Neural cell (in vitro differentiated cells): ENCODE data around the gene CNFN. TPM values are rescaled to one million over a fixed set of nuclear protein-coding genes. Genes with fewer than 3 reads are reported as not detected.

Source experiments
- H2AFZ ChIP-seq: fragments of 200-600, 300-800 bp; sonication (generic), shearing (Covaris generic); 2 replicates; pipeline ENCODE4 v1.6.0; 2014; ENCODE audit warnings: low read depth, mild to moderate bottlenecking, antibody characterized with exemption, low read length, moderate library complexity
- H3F3A ChIP-seq: fragments of 200-600 bp; shearing (Covaris generic); 2 replicates; pipeline ENCODE4 v1.6.1; 2016; ENCODE audit warnings: mild to moderate bottlenecking, moderate library complexity, mixed read lengths, antibody characterized with exemption, low read length; ENCODE audit not compliant: insufficient read depth, poor library complexity, severe bottlenecking
- H3K27ac ChIP-seq: fragments of 200-600, 300-800 bp; sonication (generic), shearing (Covaris generic); 2 replicates; pipeline ENCODE4 v1.5.1; 2014; ENCODE audit warnings: mild to moderate bottlenecking, low read length, moderate library complexity
- H3K27me3 ChIP-seq: fragments of 300-800, 200-600 bp; sonication (generic), shearing (Covaris generic); 2 replicates; pipeline ENCODE4 v1.6.0; 2014; ENCODE audit warnings: mild to moderate bottlenecking, low read depth, low read length, moderate library complexity; ENCODE audit not compliant: insufficient read depth
- H3K36me3 ChIP-seq: fragments of 300-800, 200-600 bp; sonication (generic), shearing (Covaris generic); 2 replicates; pipeline ENCODE4 v1.5.1; 2014; ENCODE audit warnings: mild to moderate bottlenecking, antibody characterized with exemption, low read length, moderate library complexity; ENCODE audit not compliant: insufficient read depth
- H3K4me2 ChIP-seq: fragments of 300-800, 200-600 bp; sonication (generic), shearing (Covaris generic); 2 replicates; pipeline ENCODE4 v1.6.0; 2014; ENCODE audit warnings: mild to moderate bottlenecking, low read length
- H3K4me3 ChIP-seq: fragments of 300-800, 200-600 bp; sonication (generic), shearing (Covaris generic); 2 replicates; pipeline ENCODE4 v1.5.1; 2014; ENCODE audit warnings: mild to moderate bottlenecking, low read length, moderate library complexity
- H3K79me2 ChIP-seq: fragments of 200-600 bp; shearing (Covaris generic); replicated peaks from 2 replicates; pipeline ENCODE4 v1.6.0; 2014; ENCODE audit warnings: mild to moderate bottlenecking, low read length, moderate library complexity; ENCODE audit not compliant: insufficient read depth
- H3K9ac ChIP-seq: fragments of 300-800, 200-600 bp; sonication (generic), shearing (Covaris generic); 2 replicates; pipeline ENCODE4 v1.6.1; 2016; ENCODE audit warnings: mild to moderate bottlenecking, low read length, mixed read lengths
- H3K9me2 ChIP-seq: fragments of 200-600 bp; shearing (Covaris generic); 2 replicates; pipeline ENCODE4 v1.6.1; 2016; ENCODE audit warnings: mild to moderate bottlenecking, low read length, mixed read lengths; ENCODE audit not compliant: insufficient read depth
- H3K9me3 ChIP-seq: fragments of 200-600, 300-800 bp; sonication (generic), shearing (Covaris generic); 2 replicates; pipeline ENCODE4 v1.6.1; 2016; ENCODE audit warnings: mild to moderate bottlenecking, mixed run types, low read length, moderate library complexity, mixed read lengths
- H4K20me1 ChIP-seq: fragments of 200-600 bp; shearing (Covaris generic); 2 replicates; pipeline ENCODE4 v1.6.1; 2016; ENCODE audit warnings: mild to moderate bottlenecking, mixed run types; ENCODE audit not compliant: insufficient read depth
- CTCF ChIP-seq: fragments of 450-650 bp; IDR thresholded peaks from 2 replicates; pipeline ENCODE4 v1.5.1; 2014; ENCODE audit warnings: antibody characterized with exemption, mild to moderate bottlenecking, moderate library complexity; ENCODE audit not compliant: poor library complexity, severe bottlenecking
- EP300 ChIP-seq: fragments of 450-650 bp; conservative IDR thresholded peaks from 2 replicates; pipeline ENCODE4 v1.6.1; 2014; ENCODE audit warnings: antibody characterized with exemption, mild to moderate bottlenecking, moderate library complexity; ENCODE audit not compliant: poor library complexity, severe bottlenecking
- EZH2 ChIP-seq: fragments of 200-600, 300-800 bp; shearing (Covaris generic), sonication (generic); IDR thresholded peaks from 2 replicates; pipeline ENCODE4 v1.6.1; 2014; ENCODE audit warnings: antibody characterized with exemption, low read length, borderline replicate concordance, mild to moderate bottlenecking; ENCODE audit not compliant: insufficient read depth, poor library complexity, severe bottlenecking
- MXI1 ChIP-seq: fragments of 450-650 bp; conservative IDR thresholded peaks from 2 replicates; pipeline ENCODE4 v1.6.1; 2014; ENCODE audit warnings: antibody characterized with exemption, mild to moderate bottlenecking; ENCODE audit not compliant: poor library complexity, severe bottlenecking
- POLR2AphosphoS5 ChIP-seq: IDR thresholded peaks from 2 replicates; pipeline ENCODE4 v1.6.1; 2012
- RAD21 ChIP-seq: fragments of 450-650 bp; conservative IDR thresholded peaks from 2 replicates; pipeline ENCODE4 v1.6.1; 2014; ENCODE audit warnings: antibody characterized with exemption, mild to moderate bottlenecking, moderate library complexity
- REST ChIP-seq: IDR thresholded peaks from 2 replicates; pipeline ENCODE4 v1.6.1; 2012; ENCODE audit warnings: borderline replicate concordance
- SMC3 ChIP-seq: fragments of 450-650 bp; conservative IDR thresholded peaks from 2 replicates; pipeline ENCODE4 v1.6.1; 2014; ENCODE audit warnings: antibody characterized with exemption, mild to moderate bottlenecking, moderate library complexity; ENCODE audit not compliant: poor library complexity
- TAF1 ChIP-seq: IDR thresholded peaks from 2 replicates; pipeline ENCODE4 v1.6.1; 2012; ENCODE audit warnings: low read depth
- polyA plus RNA-seq: library from polyadenylated mRNA; depleted of rRNA; stranded (reverse); fragments of >200 nt; gene quantifications from 2 replicates; pipeline ENCODE4 v1.2.3, GENCODE V29; 2014

Gene CNFN
- polyA plus RNA-seq, 1 donor from 2014 or later = not detected

GRCh38 chr19:42400404-42400803 lies 10.3 kb upstream of the CNFN start:
- H3K27me3 ChIP-seq = no peaks in the 10 kb centered on the region
- H3K9ac ChIP-seq = no peak overlapping the region
- H3F3A ChIP-seq = no peaks in the 10 kb centered on the region
- no peaks in the 10 kb centered on the region for H4K20me1 ChIP-seq
- peaks cover 8% of the 10 kb centered on the region for H3K79me2 ChIP-seq
- H3K36me3 ChIP-seq = no peaks in the 10 kb centered on the region
- H3K4me3 ChIP-seq = no peak overlapping the region
- TF ChIP-seq REST = no peak
- no peak for TF ChIP-seq EP300
- no peak for TF ChIP-seq EZH2
- TF ChIP-seq SMC3 = no peak
- TF ChIP-seq RAD21 = no peak
- no peak for TF ChIP-seq TAF1
- TF ChIP-seq POLR2AphosphoS5 = no peak
- no peak for TF ChIP-seq MXI1
- no peak for TF ChIP-seq CTCF
- no peak overlapping the region for H3K27ac ChIP-seq
- no peak overlapping the region for H2AFZ ChIP-seq
- H3K9me2 ChIP-seq = no peaks in the 10 kb centered on the region
- H3K9me3 ChIP-seq = no peaks in the 10 kb centered on the region
- no peak overlapping the region for H3K4me2 ChIP-seq

GRCh38 chr19:42397263-42398166 lies 7.4 kb upstream of the CNFN start:
- H2AFZ ChIP-seq = peak overlapping the region; percentile 53
- no peaks in the 10 kb centered on the region for H3K9me2 ChIP-seq
- H3F3A ChIP-seq = no peaks in the 10 kb centered on the region
- TF ChIP-seq EZH2 (no peak), SMC3 (peak; percentile 0)
- no peaks in the 10 kb centered on the region for H3K9me3 ChIP-seq
- H3K27ac ChIP-seq = peak overlapping the region; percentile 73
- H3K36me3 ChIP-seq = no peaks in the 10 kb centered on the region
- H3K4me3 ChIP-seq = peak overlapping the region; percentile 69
- peaks cover 8% of the 10 kb centered on the region for H3K79me2 ChIP-seq
- H4K20me1 ChIP-seq = no peaks in the 10 kb centered on the region
- peak overlapping the region; percentile 79 for H3K9ac ChIP-seq
- H3K4me2 ChIP-seq = peak overlapping the region; percentile 89
- H3K27me3 ChIP-seq = no peaks in the 10 kb centered on the region
